SK-N-SH treated with all-trans-retinoic acid at 6 μM for 48 hours (cell line): ENCODE data around the gene PLRG1.

Experiments
- CREB5 ChIP-seq: fragments of 250-450 bp; sonication (Bioruptor Pico); IDR thresholded peaks from 2 replicates; pipeline ENCODE4 v1.5.1; 2020; ENCODE audit warnings: low read depth, mild to moderate bottlenecking, moderate library complexity
- PPARA ChIP-seq: fragments of 250-450 bp; sonication (Bioruptor Pico); IDR thresholded peaks from 2 replicates; pipeline ENCODE4 v1.5.0; 2020; ENCODE audit warnings: mild to moderate bottlenecking, borderline replicate concordance
- RARB ChIP-seq: fragments of 250-450 bp; sonication (Bioruptor Pico); IDR thresholded peaks from 2 replicates; pipeline ENCODE4 v1.8.0; 2021; ENCODE audit warnings: mild to moderate bottlenecking, moderate library complexity
- SNAI2 ChIP-seq: fragments of 250-450 bp; sonication (Bioruptor Pico); IDR thresholded peaks from 2 replicates; pipeline ENCODE4 v1.5.0; 2020; ENCODE audit warnings: mild to moderate bottlenecking, moderate library complexity
- ZC3H10 ChIP-seq: fragments of 250-450 bp; sonication (Bioruptor Pico); IDR thresholded peaks from 2 replicates; pipeline ENCODE4 v1.5.1; 2021; ENCODE audit warnings: mild to moderate bottlenecking, moderate library complexity
- ZFP30 ChIP-seq: fragments of 450-650 bp; formaldehyde crosslinking; IDR thresholded peaks from 2 replicates; pipeline ENCODE4 v1.5.0; 2022; ENCODE audit warnings: mild to moderate bottlenecking, moderate library complexity

- no peak for TF ChIP-seq CREB5 (CRISPR knock-in tag)
- no peak for TF ChIP-seq RARB
- TF ChIP-seq PPARA (CRISPR knock-in tag), result no peak
- no peak for TF ChIP-seq SNAI2
- TF ChIP-seq ZFP30 (CRISPR knock-in tag), result no peak
- no peak for TF ChIP-seq ZC3H10 (CRISPR knock-in tag)
Measured at GRCh38 chr4:154569584-154569983, 19.4 kb upstream of the PLRG1 start.
